HG03432 (cell line): Measurements from ENCODE around the gene POLR3E.

ENCODE experiments used
- ATAC-seq: cut with Tn5 transposase; IDR thresholded peaks from one replicate; pipeline ENCODE4 v1.9.1; 2021; ENCODE audit warnings: mild to moderate bottlenecking, moderate library complexity; ENCODE audit not compliant: unreplicated experiment

Gene POLR3E

DNA sequence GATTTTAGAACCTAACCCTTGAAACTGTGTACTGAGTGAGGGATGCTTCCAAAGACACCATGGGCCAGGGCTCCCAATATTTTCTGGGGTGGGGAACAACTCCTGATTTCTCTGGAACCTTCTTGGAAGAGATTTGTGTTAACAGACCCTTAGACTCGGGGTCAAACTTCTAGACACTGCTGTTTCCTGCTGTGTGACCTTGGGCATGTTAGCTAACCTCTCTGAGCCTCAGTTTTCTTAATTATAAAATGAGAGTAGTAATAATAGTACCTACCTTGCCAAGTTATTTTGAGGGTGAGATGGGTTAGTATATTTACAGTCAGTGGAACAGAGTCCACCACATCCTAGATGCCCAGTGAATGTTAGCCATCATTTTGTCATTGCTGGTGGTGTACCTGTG lies 18.8 kb downstream of the POLR3E start:
- ATAC-seq, result no peak

DNA sequence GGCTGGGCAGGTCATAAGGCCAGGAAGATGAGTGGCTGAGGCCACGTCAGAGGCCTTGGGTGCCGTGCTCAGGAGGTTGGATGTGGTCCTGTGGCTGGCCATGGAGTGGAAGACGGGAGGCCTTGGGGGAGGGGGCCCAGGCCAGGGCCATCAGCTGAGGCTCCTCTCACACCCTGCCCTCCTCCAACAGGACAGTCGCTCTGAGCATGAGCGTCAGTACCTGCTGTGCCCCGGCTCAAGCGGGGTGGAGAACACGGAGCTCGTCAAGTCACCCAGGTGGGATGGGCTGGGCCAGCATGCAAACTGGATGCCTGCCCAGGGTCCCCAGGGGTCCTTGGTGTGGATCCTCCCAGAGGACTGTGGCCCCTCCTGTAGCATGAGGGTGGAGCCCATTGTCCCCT lies 19.2 kb downstream of the POLR3E start:
- ATAC-seq, result no peak

DNA sequence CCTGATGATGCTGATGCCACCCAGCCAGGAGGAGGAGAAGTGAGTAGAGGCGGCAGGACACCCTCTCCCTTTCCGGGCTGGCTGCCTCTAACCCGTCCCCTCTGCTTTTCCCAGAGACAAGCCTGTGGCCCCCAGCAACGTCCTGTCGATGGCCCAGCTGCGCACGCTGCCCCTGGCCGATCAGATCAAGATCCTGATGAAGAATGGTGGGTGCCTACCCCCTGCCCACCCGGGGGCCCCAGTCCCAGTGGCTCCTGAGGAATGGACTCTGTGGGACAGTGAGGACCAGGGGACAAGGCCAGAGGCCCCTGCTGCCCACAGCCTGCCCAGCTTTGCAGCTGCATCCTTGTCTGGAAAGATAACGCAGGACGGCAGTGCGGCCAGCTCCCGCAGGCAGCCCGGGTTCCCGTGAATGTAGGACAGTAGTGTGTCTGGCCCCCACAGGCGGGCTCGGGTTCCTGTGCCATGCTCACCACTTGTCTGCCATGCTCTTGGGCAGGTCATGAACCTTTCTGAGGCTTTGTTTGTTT lies 19.9 kb downstream of the POLR3E start:
- ATAC-seq, result no peak

DNA sequence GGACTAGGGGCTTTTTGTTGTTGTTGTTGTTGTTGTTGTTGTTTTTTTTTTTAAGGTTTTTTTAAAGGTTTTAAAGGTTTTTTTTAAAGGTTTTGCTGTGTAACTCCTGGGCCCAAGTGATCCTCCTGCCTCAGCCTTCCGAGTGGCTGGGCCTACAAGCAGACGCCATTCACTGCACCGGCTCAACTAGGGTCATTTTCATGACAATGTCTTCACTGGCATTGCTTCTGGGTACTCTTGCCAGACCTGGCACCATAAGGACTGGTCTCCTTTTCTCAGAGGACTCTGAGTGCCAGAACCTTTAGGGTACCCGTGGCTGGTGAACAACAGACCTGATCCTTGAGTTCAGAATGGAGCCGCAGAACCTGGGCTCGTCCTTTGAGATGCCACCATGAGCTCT lies 20.4 kb downstream of the POLR3E start:
- ATAC-seq, result no peak

DNA sequence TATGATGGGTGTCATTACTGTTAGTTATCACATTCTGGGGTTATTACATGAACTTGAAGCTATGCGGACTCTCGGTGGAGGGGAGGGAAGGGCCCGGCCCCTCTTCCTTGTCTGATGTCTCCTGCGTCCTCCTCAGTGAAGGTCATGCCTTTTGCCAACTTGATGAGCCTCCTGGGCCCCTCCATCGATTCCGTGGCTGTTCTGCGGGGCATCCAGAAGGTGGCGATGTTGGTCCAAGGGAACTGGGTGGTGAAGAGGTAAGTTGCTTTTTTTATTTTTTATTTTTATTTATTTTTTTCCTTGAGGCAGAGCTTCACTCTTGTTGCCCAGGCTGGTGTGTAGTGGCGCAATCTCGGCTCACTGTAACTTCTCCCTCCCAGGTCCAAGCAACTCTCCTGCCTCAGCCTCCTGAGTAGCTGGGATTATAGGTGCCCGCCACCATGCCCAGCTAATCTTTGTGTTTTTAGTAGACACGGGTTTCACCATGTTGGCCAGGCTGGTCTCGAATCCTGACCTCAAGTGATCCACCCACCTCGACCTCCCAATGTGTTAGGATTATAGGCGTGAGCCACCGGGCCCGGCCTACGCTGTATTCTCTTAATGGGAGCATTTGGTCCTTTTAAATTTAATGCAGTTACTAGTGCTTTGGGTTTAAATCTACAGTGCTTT lies 21.6 kb downstream of the POLR3E start:
- no peak for ATAC-seq

DNA sequence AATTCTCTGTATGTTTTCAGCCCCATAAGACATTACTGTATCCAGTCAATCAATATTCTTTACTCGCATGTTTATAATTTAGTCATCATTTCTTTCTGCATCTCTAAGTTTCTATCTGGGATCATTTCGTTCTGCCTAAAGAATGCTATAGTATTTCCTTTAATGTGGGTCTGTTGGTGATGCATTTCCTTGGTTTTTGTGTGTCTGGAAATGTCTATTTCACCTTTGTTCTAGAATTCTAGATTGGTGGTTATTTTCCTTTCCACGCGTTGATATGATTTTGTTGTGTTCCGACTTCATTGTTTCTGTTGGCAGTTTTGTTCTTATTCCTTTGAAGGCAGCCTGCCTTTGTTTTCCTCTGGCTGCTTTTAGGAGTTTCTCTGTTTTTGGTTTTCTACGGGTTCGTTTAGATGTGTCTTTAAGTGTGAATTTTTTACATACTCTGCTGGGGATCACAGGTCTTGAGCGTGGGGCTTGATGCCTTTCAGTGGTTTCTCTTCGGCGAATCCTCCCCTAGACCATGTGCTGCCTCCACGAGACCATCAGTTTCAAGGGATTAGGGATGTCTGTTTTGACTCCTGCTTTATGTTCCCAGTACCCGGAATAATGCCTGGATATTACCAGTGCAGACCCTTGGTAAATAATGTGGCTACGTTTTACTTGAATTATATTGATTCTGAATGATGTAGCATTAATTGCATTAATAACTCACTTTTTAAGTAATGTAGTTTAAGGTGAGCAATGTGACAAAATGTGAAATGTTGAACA lies 23.5 kb downstream of the POLR3E start:
- no peak for ATAC-seq

DNA sequence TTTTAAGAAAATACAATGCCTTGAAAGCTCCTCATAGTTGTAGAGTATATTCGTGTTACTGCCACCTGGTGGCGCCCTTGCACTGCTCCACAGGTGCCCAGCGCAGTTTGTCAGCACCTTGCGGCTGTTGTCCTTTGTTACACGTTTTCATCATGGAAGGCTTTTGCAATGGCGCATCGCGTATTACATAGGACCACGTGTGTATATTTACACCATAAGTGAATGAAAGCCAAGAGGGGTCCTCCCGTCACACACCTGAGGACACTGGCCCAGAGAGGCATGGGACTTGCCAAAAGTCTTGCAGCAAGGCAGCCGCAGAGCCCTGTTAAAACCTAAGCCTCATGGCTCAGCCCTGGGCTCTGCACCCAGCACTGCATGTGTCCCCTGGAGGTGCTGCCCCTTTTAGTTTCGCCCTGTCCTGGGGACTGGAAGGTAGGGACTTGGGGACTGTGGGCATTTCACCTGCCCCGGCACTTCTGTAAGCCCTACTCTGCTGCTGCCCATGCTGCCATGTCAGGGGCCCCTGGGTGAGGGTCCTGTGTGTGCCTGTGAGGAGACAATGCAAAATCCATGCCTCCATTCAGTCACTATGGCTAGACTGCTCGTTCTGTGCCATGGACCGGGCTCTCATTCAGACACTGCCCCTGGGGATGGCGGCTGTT lies 24.3 kb downstream of the POLR3E start:
- no peak for ATAC-seq

DNA sequence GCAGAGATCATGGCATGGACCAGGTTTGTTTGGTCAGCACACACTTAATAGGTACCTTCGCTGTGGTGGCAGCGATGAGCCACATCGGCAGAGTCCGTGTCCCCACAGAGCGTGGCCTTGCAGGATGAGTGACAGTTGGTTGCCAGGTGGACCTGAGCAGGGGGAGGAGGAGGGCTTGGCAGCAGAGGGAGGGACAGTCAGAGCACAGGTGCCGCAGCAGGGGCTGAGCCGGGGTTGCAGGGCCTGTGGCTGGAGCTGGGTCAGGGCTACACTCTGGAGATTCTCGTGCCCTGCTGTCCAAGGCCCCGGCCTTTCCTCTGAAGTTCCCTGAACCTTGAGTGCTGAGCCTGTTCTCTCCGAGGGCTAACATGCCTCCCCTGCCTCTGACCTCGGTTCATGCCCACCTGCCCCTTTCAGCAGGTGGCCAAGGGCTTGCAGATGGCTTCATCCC lies 24.8 kb downstream of the POLR3E start:
- ATAC-seq, result no peak

DNA sequence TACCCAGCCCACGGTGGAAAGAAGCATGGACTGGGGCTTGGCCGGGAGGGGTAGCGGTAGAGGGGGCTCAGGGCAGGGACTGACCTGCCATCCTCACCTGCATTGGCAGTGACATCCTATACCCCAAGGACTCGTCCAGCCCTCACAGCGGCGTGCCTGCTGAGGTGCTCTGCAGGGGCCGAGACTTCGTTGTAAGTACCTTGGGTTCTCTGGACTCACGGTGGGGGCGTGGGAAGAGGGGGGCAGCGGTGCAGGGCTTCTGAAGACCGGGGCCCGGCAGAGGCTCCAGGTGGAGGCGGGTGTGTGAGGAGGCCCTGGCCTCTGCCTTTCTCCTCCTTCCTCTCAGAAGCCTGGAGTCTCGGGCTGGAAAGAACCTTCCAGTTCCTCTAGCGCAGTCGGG lies 25.5 kb downstream of the POLR3E start:
- no peak for ATAC-seq

DNA sequence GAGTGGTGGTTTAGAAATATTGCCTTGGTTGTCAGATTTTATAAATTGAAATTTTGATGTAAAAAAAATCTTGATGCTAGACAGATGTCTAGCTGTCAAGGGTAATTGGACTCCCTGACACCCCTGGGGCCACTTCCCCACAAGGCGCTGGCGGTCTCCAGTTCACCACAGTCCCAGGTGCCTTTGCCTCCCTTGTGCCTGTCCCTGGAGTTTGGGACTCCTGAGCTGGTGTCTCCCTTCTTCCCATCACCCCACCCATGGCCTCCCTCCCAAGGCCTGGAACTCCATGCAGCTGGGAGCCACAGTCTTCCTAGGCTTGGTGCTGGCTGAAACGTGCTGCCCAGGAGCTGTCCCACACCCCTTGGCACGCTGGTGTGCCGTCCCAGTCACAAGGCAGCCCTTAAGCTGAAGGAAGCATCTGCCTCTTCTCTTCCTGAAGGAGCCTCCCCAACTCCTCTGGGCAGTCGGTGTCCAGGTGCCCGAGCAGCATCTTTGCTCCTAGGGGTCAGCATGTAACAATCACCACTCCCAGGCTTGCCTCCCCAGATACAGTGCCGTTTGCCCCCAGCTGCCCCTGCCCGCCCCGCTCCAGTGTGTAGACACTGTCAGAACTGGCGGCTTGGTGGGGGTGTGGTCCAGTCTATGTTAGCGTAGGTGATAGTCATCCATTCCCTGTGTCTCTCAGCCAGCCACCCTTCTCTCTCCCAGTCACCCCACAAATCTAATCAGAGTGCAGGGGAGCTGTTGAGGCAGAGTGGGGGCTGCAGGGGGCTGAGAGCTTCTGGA lies 26.2 kb downstream of the POLR3E start:
- ATAC-seq, result no peak

DNA sequence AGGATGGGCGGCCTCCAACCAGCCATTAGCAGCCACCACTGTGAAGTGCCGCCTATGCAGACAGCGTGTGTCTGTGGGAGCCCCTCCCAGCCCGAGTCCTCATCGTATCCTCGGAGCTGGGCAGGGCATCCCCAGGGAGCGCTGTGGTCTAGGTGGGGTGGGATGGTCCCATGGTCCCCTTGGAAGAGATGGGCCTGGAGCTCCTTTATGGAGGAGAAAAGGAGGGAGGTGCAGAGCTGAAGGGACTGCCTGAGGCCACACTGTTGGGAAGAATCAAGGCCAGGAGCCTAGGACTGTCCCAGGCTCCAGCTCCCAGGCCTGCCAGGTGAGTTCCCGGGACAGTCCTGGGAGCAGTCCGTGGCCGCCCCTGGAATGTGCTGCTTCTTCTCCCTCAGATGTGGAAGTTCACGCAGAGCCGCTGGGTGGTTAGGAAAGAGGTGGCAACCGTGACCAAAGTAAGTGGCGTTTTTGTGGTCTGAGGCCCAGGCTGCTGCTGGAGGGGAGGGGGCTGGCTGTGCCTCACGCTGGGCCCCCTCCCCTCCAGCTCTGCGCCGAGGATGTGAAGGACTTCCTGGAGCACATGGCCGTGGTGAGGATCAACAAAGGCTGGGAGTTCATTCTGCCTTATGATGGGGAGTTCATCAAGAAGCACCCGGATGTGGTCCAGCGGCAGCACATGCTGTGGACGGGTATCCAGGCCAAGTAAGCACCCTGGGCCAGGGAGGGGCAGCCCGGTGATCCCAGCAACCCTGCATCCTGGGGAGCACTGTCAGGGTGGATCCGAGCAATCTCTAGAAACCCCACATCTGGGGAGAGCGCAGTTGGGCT lies 27.0 kb downstream of the POLR3E start:
- ATAC-seq, result no peak

DNA sequence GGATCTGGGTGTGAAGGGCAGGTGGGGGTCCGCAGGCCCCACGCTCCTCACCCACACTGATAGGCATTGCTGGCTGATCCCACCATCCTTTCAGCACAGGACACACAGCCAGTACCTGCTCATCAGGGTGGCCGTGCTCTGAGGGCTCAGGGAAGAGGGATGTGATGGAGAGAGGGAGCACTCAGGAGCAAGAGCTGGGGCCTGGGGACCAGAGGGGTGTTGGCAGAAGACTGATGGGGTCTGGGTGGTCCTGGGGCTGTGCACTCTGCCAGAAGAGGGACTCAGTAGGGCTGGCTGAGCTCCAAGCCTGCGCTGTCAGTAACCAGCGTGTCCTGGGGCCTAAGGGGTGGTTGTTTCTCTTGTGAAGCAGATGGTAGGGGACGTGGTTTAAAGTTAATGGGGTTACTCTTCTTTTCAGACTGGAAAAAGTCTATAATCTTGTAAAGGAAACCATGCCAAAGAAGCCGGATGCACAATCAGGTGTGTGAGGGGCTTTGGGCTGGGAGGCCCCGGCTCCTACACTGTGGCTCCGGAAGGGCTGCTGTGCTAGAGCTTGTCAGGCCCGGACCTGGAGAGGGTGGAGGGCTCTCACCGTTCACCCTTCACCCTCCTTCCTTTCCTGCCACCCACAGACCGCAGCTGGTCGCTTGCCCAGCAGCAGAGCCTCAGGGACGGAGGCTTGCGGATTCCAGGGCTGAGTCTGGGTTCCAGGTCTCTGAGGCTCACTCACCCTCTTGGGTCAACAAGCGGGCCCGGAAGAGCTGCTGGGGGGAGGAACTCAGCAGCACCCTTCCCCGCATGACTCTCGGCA lies 27.8 kb downstream of the POLR3E start:
- ATAC-seq, result no peak

DNA sequence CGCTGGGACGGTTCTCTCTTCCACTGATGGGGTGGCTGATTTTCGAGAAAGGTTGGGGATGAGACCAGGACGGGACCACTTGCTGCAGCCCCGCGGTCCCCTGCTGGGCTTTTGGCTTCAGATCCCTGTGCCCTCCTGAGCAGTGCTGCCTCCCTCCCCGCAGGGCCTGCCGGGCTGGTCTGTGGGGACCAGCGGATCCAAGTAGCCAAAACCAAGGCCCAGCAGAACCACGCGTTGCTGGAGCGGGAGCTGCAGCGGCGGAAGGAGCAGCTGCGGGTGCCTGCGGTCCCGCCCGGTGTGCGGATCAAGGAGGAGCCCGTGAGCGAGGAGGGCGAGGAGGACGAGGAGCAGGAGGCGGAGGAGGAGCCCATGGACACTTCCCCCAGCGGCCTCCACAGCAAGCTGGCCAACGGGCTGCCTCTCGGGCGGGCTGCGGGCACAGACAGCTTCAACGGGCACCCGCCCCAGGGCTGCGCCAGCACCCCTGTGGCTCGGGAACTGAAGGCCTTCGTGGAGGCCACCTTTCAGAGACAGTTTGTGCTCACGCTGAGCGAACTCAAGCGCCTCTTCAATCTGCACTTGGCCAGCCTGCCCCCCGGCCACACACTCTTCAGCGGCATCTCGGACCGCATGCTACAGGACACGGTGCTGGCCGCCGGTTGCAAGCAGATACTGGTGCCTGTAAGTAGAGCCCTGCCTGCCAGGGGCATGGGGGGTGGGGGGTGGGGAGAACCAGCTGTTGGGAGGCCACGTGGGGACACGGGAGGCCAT lies 28.6 kb downstream of the POLR3E start:
- ATAC-seq, result no peak

DNA sequence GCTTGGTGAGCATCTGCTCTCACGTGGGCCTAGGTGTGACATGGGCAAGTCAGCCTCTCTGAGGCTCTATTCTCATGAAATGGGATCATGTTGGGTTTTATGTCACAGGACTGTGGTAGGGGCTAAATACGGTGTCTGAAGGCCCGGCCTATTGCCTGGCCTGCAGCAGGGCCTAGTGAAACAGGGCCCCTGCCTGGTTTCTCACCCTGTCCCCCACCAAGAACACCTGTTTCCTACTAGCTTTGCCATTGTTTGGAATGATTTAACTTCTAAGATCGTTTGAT lies 29.1 kb downstream of the POLR3E start:
- ATAC-seq, result no peak

DNA sequence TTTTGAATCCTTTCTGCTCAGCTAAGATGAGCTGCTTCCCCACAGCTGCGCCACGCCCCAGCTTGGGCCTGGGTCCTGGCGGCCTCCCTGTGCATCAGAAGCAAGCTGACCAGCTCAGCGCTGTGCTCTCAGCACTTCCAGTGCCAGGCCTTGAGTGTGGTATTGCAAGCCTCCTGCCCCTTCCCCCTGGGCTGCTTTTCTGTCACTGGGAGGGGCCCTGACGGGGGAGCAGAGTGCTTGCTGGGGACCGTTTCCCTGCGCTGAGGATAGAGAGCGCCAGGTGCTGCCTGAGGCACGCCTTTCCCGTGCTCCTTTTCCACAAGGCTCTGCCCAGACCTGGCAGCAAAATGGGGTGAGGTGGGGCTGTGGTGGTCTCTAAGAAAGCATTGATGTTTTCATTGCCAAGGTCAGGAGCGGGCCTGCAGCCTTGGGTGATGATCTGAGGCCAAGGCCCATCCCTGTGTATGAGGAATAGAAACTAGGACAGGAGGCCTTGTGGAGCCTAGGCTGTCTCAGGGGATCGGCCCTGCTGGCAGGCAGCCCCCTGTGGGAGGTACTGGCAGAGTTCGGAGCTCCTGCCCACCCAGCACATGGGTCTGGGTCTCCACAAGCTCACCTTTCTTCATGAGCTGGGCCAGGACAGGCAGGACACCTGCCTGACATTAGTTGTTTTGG lies 29.7 kb downstream of the POLR3E start:
- ATAC-seq, result no peak

DNA sequence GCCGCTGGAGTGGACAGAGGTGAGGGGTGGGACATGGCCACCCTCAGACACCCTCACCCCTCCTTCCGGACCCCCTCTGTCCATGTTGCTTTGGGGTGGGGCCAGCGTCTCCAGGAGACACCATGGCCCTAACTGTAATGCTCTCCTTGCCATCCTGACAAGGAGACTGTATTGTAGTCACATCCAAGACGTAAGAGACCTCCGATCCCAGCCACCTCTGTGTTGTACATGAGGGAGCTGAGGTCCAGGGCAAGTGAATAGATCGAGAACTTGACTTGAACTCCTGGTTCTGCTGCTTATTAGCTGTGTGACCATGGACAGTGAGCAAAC lies 30.2 kb downstream of the POLR3E start:
- ATAC-seq, result no peak

DNA sequence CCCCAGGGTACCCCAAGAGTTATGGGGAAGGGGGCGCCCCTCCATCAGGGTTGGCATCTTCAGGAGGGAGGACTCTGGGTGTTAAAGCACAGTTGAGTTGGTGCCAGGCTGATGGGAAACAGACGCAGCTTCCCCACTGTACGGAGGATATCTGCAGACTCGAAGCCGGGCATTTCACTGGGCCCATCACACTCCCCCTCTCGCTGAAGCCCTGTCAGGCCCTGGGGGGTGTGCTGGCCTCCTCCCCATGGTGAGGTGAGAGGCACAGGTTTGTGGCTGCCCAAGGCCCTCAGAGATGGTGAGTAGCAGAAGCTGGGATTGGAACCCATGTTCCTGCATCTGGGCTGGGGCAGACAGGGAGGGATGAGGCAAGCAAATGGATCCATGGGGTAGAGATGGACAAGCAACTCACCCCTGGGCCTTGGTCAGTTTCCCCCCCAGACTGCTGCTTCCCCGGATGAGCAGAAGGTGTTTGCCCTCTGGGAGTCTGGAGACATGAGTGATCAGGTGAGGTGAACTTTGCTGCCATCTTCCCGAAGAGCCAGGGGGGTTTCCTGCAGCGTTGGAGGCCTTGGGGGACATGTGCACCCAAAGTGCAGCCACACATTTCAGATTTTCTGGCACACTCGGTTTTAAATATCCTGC lies 31.0 kb downstream of the POLR3E start:
- no peak for ATAC-seq

DNA sequence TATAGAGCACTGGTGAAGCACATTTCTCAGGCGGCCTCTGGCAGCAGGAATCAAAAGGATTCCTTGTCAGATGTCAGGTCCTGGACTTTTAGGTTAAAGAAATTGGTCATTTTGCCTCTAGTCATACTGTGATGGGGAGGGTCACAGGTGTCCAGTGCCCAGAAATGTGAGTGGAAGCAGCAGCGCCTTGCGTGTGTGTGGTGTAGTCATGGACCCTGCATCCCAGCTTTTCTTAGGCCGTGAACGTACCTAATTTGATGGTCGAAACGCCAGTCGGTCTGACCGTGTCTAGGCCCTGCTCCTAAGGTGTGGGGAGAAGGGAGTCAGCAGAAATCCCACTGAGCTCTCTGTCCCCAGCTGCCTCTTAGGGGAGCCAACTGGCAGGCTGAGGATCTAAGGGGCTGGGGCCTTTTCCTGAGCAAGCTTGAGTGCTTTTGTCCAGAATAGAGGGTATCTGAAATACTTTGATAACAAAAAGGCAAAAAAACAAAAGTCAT lies 32.0 kb downstream of the POLR3E start:
- ATAC-seq, result no peak
